Left hindlimb (tissue), 1 donor: ENCODE measurements around the gene ACTR5.
"Not testable (repeated sequence)": the region's sequence is repeated elsewhere in the genome, so short reads cannot be mapped to it uniquely, and the experiment has no call there.

Source experiments
- DNase-seq: peaks from one replicate; pipeline ENCODE4 v3.0.0-alpha.2; 2018

ACTR5 gene

DNA sequence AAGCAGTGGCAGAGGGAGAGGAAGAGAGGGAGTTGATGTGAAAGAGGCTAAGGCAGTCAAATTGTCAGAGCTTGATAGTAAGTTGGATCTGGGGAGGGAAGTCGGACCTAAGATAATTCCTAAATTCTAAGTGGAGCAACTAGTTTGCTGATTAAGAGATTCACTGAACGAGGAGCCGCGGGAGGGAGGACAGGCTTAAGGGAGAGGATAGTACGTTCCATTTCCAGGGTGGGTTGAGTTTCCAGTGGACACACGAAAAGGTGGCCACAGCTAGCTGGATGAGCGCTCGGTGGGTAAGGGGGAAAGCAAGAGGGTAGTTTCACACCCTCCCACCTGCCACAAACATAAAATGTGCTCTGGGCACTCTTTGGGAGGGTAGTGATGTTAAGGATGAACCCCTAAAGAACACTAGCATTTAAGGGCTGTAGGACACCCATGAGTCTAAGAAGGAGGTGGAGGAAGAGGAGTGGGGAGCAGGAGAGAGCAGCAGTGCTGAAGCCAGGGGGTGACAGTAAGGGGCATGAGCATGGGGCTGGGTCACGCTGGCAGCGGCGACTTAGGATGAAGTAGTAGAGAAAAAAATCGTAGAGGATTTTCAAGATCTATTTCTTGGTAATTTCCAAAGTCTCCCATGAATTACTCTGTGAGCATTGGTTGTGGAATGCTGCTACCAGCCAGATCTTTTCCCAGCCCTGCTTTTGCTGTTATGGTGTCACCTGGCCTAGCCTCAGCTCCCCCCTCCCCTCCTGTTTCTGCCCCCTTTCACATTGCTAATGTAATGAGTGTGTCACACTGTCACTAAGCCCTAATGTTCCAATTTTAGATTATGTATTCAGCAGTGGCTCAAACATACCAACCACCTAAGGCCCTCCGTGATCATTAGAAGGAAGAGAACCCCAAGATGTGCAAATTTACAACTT, 21.4 kb downstream of the ACTR5 start:
- DNase-seq = no peak

DNA sequence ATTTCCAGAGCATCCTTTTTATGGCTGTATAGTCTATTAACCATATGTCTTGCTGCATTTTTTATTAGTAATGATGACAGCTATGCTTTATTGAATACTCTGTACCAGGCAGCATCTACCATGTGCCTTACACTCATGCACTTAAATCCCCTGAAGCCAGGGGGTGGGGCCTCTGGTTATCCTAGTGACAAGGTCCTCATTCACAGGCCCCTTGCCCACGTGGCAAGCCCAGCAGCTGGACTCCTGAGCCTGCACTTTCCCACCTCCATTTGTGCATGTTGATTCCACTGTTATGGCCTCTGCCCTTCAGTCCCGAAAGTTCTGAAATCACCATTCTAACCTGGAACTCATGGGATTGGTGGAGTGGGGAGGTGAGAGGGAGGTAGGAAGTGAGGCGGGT, 22.3 kb downstream of the ACTR5 start:
- DNase-seq = no peak

DNA sequence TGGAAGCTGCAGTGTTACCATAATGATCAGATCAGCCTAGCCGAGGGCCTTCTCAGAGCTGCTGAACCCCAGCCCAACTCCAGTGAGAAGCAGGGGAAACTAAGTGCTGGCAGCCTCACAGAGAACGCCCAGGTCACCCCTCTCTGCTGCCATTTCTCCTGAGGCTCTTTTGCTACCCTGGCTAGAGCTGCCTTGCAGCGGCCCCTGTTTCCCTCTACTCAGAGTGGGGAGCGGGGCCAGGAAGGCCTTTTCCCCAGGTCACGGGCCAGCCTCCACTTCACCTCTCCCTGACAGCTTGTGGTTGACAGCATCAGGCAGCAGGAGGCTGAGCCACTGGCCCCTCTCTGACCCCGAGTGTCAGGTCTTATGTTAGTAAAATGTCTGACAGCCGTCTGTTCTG, 22.7 kb downstream of the ACTR5 start:
- no peak for DNase-seq

DNA sequence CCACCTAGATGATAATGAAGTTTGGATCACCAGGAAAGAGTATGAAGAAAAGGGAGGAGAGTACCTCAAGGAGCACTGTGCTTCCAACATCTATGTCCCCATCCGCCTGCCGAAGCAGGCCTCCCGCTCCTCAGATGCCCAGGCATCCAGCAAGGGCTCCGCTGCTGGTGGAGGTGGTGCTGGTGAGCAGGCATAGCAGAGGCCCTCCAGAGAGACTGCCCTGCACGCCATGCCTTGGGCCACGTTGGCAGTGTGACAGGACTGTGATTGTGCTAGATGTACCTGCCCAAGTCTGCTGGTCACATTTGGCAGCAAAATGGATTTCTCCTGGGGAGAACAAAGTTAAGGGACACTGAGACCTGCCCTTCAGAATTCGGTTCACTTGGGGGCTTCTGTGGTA, 23.4 kb downstream of the ACTR5 start:
- no peak for DNase-seq

DNA sequence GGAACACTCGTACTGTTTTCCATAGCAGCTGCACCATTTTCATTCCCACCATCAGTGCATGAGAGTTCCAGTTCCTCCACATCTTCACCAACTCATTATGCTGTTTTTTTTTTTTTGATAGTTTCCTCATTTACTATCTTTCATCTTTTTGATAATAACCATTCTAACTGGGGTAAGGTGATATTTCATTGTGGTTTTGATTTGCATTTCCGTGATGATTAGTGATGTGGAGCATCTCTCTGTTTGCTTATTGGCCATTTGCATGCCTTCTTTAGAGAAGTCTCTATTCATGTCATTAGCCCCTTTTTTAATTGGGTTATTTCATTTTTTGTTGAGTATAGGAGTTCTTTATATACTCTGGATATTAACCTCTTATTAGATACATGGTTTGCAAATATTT, 25.9 kb downstream of the ACTR5 start:
- no peak for DNase-seq

DNA sequence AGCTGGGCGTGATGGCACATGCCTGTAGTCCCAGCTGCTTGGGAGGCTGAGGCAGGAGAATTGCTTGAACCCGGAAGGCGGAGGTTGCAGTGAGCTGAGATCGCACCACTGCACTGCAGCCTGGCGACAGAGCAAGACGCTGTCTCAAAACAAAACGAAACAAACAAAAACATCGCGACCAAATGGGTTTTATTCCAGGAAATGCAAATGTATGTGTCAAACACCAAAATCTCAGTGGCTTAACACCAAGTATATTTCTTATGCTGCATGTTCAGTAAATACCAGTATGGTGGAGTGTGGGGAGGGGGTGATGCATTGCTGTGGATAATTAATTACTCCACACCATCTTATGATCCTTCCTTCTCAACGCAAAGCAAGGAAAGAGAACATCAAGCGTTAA, 28.1 kb downstream of the ACTR5 start:
- DNase-seq = no peak

DNA sequence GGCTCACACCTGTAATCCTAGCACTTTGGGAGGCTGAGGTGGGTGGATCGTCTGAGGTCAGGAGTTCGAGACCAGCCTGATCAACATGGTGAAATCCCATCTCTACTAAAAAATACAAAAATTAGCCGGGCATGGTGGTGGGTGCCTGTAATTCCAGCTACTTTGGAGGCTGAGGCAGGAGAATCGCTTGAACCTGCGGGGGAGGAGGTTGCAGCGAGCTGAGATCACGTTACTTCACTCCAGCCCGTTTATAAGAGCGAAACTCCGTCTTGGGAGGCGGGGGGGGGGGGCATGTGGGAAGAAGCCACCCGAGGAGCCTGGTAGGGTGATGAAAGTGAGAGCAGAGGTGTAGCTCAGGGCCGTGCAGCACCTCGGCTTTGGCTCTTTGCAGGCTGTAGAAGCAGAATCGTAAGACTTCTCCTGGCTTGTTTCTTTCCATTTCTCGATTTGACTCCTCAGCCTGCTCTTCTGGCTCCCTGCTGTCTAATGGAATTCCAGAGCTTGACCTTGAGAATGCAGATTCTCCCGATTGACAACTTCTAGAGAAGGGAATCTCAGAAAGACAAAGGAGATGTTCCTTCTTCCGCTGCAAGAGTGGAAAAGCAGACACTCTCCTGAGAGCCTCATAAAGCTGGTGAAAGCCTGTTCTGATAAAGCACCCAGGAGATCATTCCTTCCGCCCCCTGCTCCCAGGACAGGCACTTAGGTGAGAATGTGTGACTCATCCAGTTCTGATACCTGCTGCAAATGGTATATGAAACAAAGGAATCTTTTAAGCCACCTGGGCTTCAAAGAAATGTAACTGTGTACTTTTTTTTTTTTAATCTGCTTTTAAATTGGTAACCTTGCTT, 31.2 kb downstream of the ACTR5 start:
- no peak for DNase-seq

DNA sequence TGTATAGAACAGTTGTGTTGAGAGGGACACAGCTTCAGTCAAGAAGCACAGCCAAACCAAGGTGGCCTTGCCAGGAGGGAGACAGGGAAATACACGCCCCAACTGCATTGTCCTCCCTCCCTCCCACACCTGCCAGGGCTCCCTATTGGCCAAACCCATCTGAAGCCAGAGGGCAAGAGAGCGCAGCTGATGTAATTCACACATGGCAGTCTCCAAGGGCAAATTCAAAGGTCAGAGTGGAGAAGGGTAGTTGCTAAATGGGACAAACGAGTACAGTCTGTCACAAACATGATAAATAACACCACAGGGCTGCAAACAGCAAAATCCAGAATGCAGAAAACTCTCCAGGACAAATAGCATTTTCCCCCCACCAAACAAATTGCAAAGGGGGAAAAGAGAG, 34.0 kb downstream of the ACTR5 start:
- DNase-seq = no peak

DNA sequence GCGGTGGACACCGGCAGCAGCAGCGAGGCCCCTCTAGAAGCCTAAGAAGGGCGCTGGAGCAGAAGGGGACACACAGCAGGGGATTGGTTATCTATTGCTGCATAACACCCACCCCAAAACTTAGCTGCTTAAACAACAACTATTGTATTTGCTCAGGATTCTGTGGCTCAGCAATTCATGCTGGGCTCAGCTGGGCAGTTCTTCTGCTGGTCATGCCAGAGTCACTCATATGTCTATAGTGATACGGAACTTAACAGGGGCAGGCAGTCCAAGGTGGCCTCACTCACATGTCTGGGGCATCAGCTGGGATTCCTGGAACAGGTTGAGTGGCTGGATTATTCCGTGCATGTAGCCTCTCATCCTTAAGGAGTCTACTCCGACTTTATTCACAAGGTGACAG, 39.6 kb downstream of the ACTR5 start:
- no peak for DNase-seq

DNA sequence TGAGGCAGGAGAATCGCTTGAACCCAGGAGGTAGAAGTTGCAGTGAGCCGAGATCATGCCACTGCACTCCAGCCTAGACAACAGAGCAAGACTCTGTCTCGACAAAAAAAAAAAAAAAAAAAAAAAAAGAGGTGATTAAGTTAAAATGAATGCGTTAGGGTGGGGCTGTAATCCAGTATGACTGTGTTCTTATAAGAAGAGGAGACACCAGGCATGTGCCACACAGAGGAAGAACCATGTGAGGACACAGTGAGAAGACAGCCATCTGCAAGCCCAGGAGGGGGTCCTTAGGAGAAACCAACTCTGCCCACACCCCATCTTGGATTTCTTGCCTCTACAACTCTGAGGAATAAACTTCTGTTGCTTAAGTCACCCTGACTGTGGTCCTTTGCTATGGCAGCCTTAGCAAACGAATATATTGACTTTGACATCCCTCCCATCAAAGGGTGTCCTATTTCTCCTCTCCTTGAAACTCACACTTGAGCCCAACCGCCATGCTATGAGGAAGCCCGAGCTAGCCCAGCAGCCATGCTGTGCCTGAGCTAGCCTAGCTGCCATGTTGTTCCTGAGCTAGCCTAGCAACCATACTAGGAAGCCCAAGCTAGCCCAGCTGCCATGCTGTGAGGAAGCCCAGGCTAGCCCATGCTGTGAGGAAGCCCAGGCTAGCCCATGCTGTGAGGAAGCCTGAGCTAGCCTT, 41.4 kb downstream of the ACTR5 start:
- DNase-seq = no peak

DNA sequence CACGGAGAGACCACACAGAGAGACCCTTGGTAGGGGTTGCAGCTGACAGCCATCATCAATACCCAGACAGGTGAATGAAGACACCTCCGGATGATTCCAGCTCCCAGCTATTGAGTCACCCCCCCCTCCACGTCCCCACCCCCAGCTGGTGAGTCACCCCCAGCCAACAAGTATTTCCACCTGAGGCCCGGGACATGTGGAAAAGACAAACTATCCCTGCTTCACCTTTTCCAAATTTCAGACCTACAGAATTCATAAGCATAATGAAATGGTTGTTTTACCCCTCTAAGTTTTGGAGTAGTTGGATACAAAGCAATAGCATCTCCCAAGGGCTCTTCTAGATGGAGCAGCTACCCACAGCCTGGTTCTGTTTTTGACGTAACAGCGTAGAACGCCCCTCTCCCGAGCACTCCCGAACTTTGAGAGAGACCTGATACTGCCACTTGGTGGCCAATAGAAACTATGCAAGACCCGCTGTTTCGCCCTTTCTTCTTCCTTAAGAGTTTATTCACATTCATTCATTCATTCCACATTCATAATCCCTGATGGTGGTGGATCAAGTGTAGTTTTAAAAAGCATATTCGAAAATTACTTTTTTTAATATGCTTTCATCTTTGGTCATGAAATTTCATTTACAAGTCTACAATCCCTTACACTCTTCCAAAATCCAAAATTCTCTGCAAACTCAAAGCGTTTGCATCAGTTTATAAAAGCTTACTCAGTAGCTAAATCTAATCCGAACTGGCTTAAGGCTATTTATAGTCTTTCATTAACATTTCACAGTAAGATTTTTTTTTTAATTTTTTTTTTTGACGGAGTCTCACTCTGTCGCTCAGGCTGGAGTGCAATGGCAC, 42.2 kb downstream of the ACTR5 start:
- DNase-seq = no peak

DNA sequence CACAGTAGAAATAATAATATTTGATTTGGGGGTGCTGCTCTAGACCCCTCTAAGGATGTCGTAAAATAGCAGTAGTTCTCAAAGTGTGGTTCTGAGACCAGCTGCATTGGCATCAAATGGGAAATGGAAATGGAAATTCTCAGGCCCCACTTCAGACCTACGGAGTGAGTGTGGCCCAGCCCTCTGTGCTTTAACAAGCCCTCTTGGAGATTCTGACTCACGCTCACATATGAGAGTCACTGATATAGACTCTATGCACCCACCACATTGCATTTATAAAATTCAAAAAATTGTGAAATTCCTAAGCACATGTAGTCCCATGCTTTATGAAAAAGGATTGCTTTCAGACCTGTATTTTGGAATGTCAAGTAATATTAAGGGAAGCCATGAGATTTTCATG, 43.0 kb downstream of the ACTR5 start:
- DNase-seq = no peak

DNA sequence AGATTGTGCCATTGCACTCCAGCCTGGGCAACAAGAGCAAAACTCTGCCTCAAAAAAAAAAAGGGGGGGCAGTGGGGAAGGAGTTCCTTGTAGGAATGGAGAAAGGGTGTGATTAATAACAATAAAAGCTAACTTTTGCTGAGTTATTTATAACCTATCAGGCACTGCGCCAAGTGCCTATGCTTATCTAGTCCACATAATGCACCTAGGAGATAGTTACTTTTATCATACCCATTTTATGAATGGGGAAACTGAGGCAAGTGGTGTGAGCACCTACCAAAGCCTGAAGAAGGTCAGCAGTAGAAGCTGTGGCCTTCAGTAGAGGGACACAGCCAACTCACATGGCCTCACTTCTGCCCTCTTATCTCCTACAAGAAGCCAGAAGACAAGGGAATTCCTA, 43.7 kb downstream of the ACTR5 start:
- no peak for DNase-seq

DNA sequence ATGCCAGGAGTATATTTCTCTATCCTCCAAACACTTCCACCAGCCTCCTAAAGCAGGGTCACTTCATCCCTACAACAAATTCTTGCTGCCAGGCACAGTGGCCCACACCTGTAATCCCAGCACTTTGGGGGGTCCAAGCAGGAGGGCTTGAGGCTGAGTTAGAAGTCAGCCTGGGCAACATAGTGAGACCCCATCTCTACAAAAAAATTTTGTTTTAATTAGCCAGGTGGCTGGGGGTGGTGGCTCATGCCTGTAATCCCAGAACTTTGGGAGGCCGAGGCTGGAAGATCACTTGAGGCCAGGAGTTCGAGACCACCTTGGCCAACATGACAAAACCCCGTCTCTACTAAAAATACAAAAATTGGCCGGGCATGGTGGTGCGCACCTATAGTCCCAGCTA, 45.8 kb downstream of the ACTR5 start:
- DNase-seq = not testable (repeated sequence)

DNA sequence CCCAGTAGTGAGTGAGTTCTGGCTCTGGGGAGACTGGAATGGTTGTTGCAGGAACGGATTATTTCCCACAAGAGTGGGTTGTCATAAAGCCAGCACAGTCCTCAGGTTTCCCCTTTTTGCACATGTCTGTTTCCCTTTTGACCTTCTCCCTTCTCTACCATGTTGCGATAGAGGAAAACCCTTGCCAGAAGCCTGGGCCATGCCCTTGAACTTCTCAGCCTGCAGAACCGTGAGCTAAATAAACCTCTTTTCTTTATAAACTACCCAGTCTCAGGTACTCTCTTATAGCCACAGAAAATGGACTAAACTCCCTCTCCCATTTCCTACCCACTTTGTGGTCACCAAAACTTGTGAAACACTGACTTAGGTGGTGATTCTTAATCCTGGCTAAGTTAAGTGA, 50.0 kb downstream of the ACTR5 start:
- DNase-seq = no peak

DNA sequence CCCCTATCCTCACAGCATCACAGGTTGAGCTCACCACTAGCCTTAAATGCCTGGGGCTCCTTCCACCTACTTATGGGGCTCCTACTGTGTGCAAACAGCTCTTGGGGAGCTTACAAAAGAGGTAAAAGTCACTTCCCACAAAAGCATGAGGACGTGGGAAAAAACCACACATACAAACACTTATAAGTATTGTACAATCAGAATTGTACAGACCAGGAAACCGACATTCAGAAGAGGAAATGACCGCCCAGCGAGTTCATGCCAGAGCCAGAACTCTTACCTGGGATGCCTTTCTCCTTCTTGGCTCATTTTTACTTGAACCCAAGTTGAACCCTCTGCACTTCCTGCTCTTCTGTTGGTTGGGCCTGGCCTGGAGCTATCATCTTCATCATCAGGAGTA, 50.9 kb downstream of the ACTR5 start:
- no peak for DNase-seq

DNA sequence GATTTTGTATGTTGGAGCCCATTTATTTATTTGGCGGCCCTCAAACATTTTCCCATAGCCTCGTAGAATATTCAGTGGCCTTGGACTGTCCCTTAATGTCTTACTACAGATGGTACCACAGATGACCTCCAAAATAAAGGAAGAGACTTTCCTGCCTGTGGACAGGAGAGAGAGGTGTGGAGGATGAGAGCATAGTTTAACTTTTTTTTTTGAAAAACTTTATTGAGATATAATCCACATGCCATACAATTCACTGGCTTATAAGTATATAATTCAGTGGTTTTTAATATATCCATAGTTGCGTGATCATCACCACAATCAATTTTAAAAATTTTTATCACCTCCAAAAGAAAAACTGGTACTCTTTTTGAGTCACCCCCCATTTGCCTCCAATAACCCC, 52.6 kb downstream of the ACTR5 start:
- DNase-seq = no peak

DNA sequence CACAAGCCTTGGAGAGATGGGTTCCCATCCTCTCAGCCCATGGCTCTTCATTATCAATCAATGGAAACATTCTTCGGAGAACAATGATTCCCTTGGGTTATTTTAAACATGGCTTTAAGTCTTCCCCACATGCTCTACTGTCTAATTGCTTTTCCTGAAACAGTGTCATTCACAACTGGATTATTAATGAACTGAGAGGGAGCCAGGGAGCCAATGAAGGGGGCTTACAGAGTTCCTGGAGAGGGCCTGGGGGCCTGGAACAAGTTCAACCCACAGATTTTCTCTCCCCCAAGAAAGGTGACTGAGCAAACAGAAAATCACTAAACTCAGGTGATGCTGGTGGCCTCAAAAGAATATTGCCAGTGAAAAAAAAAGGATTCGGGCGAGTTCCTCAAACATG, 56.0 kb downstream of the ACTR5 start:
- DNase-seq = no peak

DNA sequence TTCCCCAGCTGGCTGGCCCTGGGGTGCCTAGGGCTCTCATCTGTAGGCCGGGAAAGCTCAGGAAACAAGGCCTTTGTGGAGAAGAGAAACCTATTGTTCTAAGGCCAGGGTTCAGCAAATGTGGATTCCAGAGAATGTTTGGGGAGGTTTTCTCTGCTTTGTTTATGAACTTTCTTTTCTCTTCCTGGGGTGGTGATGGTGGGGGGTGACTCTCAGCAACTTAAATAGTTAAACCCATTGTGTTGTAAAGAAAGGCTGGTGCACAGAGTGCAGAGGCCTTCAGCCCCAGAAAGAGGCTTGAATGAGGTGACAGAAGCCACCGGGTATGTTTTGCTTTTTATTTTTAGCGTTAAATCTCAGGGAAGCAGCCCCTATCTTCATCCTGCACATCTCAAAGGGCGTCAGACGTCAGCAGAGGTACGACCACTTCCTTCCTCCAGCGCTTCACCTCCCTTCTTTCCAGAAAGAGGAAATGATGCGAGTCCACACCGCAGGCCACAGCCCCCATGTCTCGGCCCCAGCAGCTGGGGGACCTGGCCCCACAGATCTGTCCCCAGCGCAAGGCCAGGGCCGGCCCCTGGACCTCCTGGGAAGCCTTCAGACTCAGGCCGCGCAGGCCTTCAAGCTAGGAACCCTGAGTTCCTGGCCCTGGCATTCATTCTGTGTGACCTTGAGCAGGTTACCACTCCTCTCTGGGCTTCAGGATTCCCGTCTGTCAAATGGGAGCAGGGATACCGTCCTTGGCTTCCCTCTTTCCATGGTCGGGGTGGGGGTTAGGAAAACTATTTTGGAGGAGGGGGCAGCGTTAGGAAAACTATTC, 56.6 kb downstream of the ACTR5 start:
- no peak for DNase-seq

DNA sequence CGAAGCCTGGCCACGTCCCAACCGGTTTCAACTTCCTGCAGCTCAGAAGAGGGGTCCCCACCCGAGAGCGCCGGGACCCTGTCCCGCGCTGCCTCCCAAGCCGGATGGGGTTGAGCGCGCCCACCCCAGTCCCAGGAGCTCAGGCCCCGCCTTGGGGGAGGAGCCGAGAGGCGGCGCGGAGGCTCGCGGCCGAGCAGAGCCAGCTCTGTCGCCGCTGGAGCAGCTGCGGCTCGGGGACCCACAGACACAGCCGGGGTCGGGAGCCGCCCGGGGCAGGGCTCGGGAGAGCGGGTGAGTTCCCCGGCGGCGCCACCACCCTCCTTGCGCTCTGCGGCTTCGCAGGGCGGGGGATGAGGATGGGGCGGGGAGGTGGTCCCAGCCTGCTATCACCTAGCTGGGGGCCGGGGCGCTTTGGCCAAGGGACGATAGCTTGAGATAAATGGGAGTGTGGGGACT, 57.3 kb downstream of the ACTR5 start, which contains the start of gene PPP1R16B:
Gene PPP1R16B, plus strand, starts transcription at position 196 of the 456 bp plus-strand sequence. CDS start 30,229 bp downstream, outside the sequence.
- no peak for DNase-seq
